Adrenal gland (tissue), 12 donors: ENCODE data around the gene ORC5. TPM values are rescaled to one million over a fixed set of nuclear protein-coding genes. Genes with fewer than 3 reads are reported as not detected.

ENCODE experiments used
- DNase-seq, 7 donors: peaks; one replicate each; pipeline ENCODE4 v3.0.0-alpha.2; 2019 to 2020
- H3K27ac ChIP-seq, 5 donors: fragments of 200-600 bp; sonication (generic) in 4 of 5; 1 replicate in 3 of 5; 2 replicates in 2 of 5; pipeline versions ENCODE4 v1.5.1 to v1.8.0; 2016 to 2020; ENCODE audit warnings: mild to moderate bottlenecking in 1 of 5
- H3K27me3 ChIP-seq: fragments of 200-600 bp; 2 replicates; pipeline ENCODE4 v1.8.0; 2021
- H3K36me3 ChIP-seq, 2 donors: fragments of 200-600 bp; replicated peaks in 1 of 2; 1 replicate in 1 of 2; 2 replicates in 1 of 2; pipeline versions ENCODE4 v1.5.1 to v1.8.0; 2018 to 2022
- H3K4me1 ChIP-seq, 2 donors: fragments of 200-600 bp; replicated peaks in 1 of 2; 1 replicate in 1 of 2; 2 replicates in 1 of 2; pipeline versions ENCODE4 v1.5.1 to v1.8.0; 2018 to 2021
- H3K4me3 ChIP-seq, 4 donors: fragments of 200-600 bp; sonication (generic) in 3 of 4; one replicate each; pipeline ENCODE4 v1.5.1; 2016 to 2018
- H3K9me3 ChIP-seq, 3 donors: fragments of 200-600 bp; sonication (generic) in 1 of 3; replicated peaks in 1 of 3; 1 replicate in 2 of 3; 2 replicates in 1 of 3; pipeline versions ENCODE4 v1.5.1 to v1.8.0; 2016 to 2021
- POLR2A ChIP-seq, 2 donors: fragments of 450-650 bp; IDR thresholded peaks; one replicate each; pipeline ENCODE4 v1.6.1; 2017; ENCODE audit warnings: antibody characterized with exemption in 2 of 2, mild to moderate bottlenecking in 2 of 2, moderate library complexity in 1 of 2
- WGBS, 4 donors: extraction: QIAGEN DNeasy Blood & Tissue Kit in 2 of 4; methylation state at CpG; one replicate each; pipeline versions ENCODE4 v1.1.5 to v1.1.7; 2013 to 2017; 5-methylcytosine and 5-hydroxymethylcytosine counted together
- intact Hi-C, 2 donors: fragments of 100-400 bp; cut with DNase I; formaldehyde crosslinking; loops; one replicate each; pipeline versions ENCODE4 v1.14.1 to v1.15.0; 2022 to 2023
- polyA plus RNA-seq, 3 donors: library from polyadenylated mRNA; stranded (reverse); fragments of 200-250 nt in 2 of 3; fragments of 350-450 nt in 1 of 3; fragmentation: Illumina TruSeq in 1 of 3; extraction: RNeasy Lipid Tissue Mini Kit (QIAGEN cat#74804) in 1 of 3; gene quantifications; one replicate each; pipeline ENCODE4 v1.2.3, GENCODE V29; 2013 to 2014
- total RNA-seq, 9 donors: library from RNA; depleted of rRNA in 4 of 9; stranded (reverse); fragments of >200 nt in 4 of 9; fragments of 120-200 nt in 1 of 9; fragmentation: NEBNext Ultra II Directional in 1 of 9; extraction: Animal tissue kit (Norgen Biotek cat#: 25700) in 1 of 9; gene quantifications; one replicate each; pipeline versions ENCODE4 v1.1.0 to v1.2.4, GENCODE V29; 2013 to 2023
- TF ChIP-seq, protein P1 (sequence below), 6 experiments: fragments of 450-650 bp in 4 of 6; fragments of 200-600 bp in 2 of 6; sonication (generic) in 1 of 6; IDR thresholded peaks; 1 replicate in 5 of 6; 2 replicates in 1 of 6; pipeline versions ENCODE4 v1.5.1 to v1.8.0; 2016 to 2021; ENCODE audit warnings: antibody characterized with exemption in 6 of 6, mild to moderate bottlenecking in 2 of 6, moderate library complexity in 1 of 6
- donor health status: healthy with polysubstance abuse.
- donor health status: Bipolar disorder and iron deficiency.
- donor health status: DM: yes; HTN: yes; CAD: no.
- donor health status: DM: no; HTN: no; CAD: no.
- donor health status: DM: no; HTN: no; CAD: no.
- donor health status: DM: yes; HTN: yes; CAD: no.

ORC5 gene
- total and polyA plus RNA-seq, 12 donors = 4.5 to 97.7 (median 18.6) TPM

DNA sequence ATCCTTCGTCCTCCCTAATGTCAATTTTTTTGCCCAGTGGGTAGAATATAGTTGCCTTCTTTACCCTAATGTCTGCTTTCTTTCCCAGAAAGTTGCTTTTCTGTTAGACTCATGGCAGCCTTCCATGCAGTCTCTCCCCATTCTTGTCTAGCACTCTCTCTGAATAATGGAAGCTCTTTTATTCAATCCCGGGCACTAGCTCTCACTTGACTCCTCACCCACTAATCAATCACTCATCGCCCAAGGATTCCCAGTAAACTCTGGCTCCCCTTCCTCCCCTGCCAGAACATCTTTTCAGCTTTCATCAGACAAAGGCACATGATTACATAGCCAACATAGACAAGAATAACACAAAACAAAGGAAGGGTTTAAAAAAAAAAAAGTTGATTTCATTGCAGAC, 118.2 kb downstream of the ORC5 start:
- H3K4me1 ChIP-seq = no peaks in the 10 kb centered on the region
- H3K9me3 ChIP-seq = no peaks in the 10 kb centered on the region
- H3K27me3 ChIP-seq = no peaks in the 10 kb centered on the region
- H3K36me3 ChIP-seq = no peaks in the 10 kb centered on the region
- H3K27ac ChIP-seq = no peak overlapping the region
- intact Hi-C loops = no loop called here
- TF ChIP-seq, protein P1, sequence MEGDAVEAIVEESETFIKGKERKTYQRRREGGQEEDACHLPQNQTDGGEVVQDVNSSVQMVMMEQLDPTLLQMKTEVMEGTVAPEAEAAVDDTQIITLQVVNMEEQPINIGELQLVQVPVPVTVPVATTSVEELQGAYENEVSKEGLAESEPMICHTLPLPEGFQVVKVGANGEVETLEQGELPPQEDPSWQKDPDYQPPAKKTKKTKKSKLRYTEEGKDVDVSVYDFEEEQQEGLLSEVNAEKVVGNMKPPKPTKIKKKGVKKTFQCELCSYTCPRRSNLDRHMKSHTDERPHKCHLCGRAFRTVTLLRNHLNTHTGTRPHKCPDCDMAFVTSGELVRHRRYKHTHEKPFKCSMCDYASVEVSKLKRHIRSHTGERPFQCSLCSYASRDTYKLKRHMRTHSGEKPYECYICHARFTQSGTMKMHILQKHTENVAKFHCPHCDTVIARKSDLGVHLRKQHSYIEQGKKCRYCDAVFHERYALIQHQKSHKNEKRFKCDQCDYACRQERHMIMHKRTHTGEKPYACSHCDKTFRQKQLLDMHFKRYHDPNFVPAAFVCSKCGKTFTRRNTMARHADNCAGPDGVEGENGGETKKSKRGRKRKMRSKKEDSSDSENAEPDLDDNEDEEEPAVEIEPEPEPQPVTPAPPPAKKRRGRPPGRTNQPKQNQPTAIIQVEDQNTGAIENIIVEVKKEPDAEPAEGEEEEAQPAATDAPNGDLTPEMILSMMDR (IDR thresholded peaks at IDR 0.05) = no peak
- no peak for TF ChIP-seq POLR2A (IDR thresholded peaks at IDR 0.05)
- H3K4me3 ChIP-seq = no peak overlapping the region
- 39 to 51% (median 48%) methylated on average over 3 of the region's 3 CpGs for WGBS, 4 donors
- no peak for DNase-seq

DNA sequence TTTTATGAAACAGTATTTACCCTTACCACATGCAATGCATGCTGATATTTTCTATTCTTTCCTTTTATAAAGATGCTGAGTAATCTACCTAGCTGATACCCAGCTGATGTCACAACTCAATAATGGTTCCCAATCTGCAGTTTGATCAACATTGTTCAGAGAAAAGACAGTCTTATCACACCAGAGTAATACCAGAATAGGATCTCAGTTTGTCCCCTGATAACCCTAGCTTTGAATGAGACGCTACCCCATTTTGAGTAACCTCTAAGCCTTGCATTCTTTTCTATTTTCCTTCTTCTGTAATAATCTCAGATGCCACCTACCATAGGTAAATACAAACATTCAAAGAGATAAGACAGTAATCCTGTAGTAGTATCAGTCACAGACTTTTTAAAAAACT, 118.8 kb downstream of the ORC5 start:
- no peak for DNase-seq
- H3K36me3 ChIP-seq = no peaks in the 10 kb centered on the region
- H3K4me3 ChIP-seq = no peak overlapping the region
- H3K27ac ChIP-seq = no peak overlapping the region
- no peak for TF ChIP-seq POLR2A (IDR thresholded peaks at IDR 0.05)
- TF ChIP-seq, protein P1 (IDR thresholded peaks at IDR 0.05) = no peak
- intact Hi-C loops = no loop called here
- no peaks in the 10 kb centered on the region for H3K9me3 ChIP-seq
- H3K4me1 ChIP-seq = no peaks in the 10 kb centered on the region
- no peaks in the 10 kb centered on the region for H3K27me3 ChIP-seq
- 56 to 76% (median 68%) methylated on average over 1 of the region's 1 CpG for WGBS, 4 donors

Other genes with a start within 250 kb of the ORC5 start
- gene RELN, start 218.4 kb downstream of the ORC5 start, total RNA-seq = 1 to 10 TPM in 8 of 9 donors, under 1 TPM in 1; 0.95 to 7.9 (median 2.7) TPM
- gene RELN, start 218.4 kb downstream of the ORC5 start, polyA plus RNA-seq = 1 to 10 TPM in 2 of 3 donors, under 1 TPM in 1; 0.88 to 2.6 (median 2.0) TPM
- gene LHFPL3, start 120.6 kb upstream of the ORC5 start, total RNA-seq = under 1 TPM in 1 of 9 donors, not detected in 8; 0.14 TPM
- gene LHFPL3, start 120.6 kb upstream of the ORC5 start, polyA plus RNA-seq = not detected